ENCODE measurements around the gene SPEG.

Gene SPEG

DNA sequence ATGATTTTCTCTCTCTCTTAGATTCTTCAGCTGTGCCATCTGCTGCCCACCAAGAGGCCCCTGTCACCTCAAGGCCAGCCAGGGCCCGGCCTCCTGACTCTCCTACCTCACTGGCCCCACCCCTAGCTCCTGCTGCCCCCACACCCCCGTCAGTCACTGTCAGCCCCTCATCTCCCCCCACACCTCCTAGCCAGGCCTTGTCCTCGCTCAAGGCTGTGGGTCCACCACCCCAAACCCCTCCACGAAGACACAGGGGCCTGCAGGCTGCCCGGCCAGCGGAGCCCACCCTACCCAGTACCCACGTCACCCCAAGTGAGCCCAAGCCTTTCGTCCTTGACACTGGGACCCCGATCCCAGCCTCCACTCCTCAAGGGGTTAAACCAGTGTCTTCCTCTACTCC lies 54.7 kb downstream of the SPEG start:
- H3K4me3 ChIP-seq (ENCODE audit: control insufficient read depth, low read depth, low read length): no peak overlapping the region
- no peak for DNase-seq (ENCODE audit: low read depth)
- TF ChIP-seq, protein P1, sequence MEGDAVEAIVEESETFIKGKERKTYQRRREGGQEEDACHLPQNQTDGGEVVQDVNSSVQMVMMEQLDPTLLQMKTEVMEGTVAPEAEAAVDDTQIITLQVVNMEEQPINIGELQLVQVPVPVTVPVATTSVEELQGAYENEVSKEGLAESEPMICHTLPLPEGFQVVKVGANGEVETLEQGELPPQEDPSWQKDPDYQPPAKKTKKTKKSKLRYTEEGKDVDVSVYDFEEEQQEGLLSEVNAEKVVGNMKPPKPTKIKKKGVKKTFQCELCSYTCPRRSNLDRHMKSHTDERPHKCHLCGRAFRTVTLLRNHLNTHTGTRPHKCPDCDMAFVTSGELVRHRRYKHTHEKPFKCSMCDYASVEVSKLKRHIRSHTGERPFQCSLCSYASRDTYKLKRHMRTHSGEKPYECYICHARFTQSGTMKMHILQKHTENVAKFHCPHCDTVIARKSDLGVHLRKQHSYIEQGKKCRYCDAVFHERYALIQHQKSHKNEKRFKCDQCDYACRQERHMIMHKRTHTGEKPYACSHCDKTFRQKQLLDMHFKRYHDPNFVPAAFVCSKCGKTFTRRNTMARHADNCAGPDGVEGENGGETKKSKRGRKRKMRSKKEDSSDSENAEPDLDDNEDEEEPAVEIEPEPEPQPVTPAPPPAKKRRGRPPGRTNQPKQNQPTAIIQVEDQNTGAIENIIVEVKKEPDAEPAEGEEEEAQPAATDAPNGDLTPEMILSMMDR (conservative IDR thresholded peaks at IDR 0.05; ENCODE audit: control insufficient read depth, insufficient read depth, low read depth, low read length): no peak

DNA sequence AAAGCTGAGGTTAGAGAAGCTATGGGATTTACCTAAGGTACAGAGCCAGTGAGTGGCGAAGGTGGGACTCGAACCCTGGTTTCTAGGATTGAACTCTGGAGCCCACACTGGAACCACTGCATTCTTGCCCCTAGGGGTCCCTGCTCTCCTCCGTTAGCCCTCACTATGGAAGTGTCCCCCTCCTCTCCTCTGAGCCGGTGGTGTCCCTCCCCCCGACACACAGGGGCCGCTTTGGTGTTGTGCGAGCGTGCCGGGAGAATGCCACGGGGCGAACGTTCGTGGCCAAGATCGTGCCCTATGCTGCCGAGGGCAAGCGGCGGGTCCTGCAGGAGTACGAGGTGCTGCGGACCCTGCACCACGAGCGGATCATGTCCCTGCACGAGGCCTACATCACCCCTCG lies 55.5 kb downstream of the SPEG start:
- TF ChIP-seq, protein P1 (conservative IDR thresholded peaks at IDR 0.05; ENCODE audit: control insufficient read depth, insufficient read depth, low read depth, low read length): peak; percentile 13

DNA sequence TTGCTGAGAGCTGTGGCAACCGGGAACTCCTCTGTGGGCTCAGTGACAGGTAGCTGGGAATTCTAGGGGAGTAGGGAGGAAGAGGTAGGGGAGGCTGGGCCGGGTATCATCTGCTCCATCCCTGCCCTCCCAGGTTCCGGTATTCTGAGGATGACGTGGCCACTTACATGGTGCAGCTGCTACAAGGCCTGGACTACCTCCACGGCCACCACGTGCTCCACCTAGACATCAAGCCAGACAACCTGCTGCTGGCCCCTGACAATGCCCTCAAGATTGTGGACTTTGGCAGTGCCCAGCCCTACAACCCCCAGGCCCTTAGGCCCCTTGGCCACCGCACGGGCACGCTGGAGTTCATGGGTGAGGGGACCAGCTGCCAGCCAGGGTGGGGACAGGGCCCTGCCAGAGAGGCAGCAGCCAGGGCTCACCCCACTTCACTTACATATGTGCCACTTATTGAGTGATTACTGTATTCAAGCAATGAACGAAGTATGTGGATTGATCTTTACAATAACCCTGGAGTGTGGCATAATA lies 56.0 kb downstream of the SPEG start:
- no peak for DNase-seq (ENCODE audit: low read depth)
- TF ChIP-seq, protein P1 (conservative IDR thresholded peaks at IDR 0.05; ENCODE audit: control insufficient read depth, insufficient read depth, low read depth, low read length): no peak
- no peak overlapping the region for H3K4me3 ChIP-seq (ENCODE audit: control insufficient read depth, low read depth, low read length)

More for the DNA sequence above, 55.5 kb downstream of the SPEG start:
- no peak for DNase-seq (ENCODE audit: low read depth)
- no peak overlapping the region for H3K4me3 ChIP-seq (ENCODE audit: control insufficient read depth, low read depth, low read length)

DNA sequence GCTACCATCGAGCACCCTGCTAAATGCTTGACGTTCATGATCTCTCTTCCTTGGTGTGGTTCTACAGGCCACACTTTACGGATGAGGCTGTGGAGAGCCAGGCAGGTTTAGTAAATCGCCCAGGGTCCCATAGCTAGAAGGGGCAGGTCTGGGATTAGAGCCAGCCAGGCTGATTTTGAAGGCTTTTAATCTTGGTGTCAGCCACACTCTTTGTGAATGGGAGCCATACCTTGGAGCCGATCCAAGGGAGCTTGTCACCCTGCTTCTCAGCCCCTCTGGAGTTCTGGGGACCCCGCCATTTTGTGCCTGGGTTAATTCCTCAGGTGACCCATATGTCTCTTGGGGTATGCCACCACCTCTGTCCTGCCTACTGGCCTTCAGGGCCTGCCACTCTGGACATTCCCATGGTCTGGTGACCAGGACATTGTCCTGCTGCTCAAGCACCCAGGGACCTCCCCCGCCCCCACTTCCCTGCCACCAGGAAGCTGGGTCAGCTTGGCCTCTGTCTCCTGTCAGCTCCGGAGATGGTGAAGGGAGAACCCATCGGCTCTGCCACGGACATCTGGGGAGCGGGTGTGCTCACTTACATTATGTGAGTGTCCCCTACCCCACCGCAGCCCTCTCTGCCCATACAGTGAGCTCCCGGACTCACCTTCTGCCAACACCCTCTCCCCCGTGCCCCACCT lies 56.8 kb downstream of the SPEG start:
- TF ChIP-seq, protein P1 (conservative IDR thresholded peaks at IDR 0.05; ENCODE audit: control insufficient read depth, insufficient read depth, low read depth, low read length): no peak
- DNase-seq (ENCODE audit: low read depth): no peak

DNA sequence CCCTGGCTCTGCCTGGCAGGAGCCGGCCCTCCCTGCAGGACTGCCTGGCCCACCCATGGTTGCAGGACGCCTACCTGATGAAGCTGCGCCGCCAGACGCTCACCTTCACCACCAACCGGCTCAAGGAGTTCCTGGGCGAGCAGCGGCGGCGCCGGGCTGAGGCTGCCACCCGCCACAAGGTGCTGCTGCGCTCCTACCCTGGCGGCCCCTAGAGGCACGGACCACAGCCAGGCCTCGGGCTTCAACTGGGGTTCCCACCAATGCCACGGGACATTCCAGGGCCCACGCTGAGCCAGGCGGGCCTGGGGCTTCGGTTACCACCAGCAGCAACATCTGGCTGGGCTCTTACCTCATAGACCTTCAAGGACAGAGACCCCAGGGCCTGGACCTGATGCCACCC lies 57.9 kb downstream of the SPEG start:
- TF ChIP-seq, protein P1 (conservative IDR thresholded peaks at IDR 0.05; ENCODE audit: control insufficient read depth, insufficient read depth, low read depth, low read length): no peak
- H3K4me3 ChIP-seq (ENCODE audit: control insufficient read depth, low read depth, low read length): no peak overlapping the region
- no peak for DNase-seq (ENCODE audit: low read depth)

More for the DNA sequence above, 56.8 kb downstream of the SPEG start:
- H3K4me3 ChIP-seq (ENCODE audit: control insufficient read depth, low read depth, low read length): no peak overlapping the region

DNA sequence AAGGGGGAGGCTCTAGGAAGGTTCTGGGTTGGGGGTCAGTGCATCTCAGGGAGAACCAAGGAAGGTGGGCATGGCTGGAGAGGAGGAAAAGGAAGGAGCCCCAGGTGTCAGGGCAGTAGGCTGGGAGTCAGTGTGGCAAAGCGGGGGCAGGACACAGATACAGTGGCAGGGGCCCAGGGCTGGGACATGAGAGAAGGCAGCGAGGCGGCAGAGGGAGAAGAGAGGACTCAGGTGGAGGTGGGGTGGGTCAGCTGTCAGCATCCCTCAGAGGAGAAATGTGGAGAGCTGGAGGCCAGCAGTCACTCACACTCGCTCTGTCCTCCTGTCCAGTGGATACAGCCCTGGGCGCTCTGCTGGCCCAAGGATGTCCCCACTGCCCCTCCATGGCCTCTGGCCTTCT lies 58.4 kb downstream of the SPEG start:
- no peak overlapping the region for H3K4me3 ChIP-seq (ENCODE audit: control insufficient read depth, low read depth, low read length)
- TF ChIP-seq, protein P1 (conservative IDR thresholded peaks at IDR 0.05; ENCODE audit: control insufficient read depth, insufficient read depth, low read depth, low read length): no peak
- DNase-seq (ENCODE audit: low read depth): no peak

Measured in fibroblast of mammary gland (primary cell).